Right ventricle myocardium superior (tissue), 1 donor: ENCODE results near the gene SYNE1. TPM values are rescaled to one million over a fixed set of nuclear protein-coding genes. Genes with fewer than 3 reads are reported as not detected.
"Not testable (repeated sequence)": the region's sequence is repeated elsewhere in the genome, so short reads cannot be mapped to it uniquely, and the experiment has no call there.

Source experiments
- ATAC-seq: fragments of 200-7000 bp; cut with Tn5 transposase; one replicate; pipeline ENCODE4 v1.9.1; 2020; ENCODE audit warnings: mild to moderate bottlenecking; ENCODE audit not compliant: poor library complexity
- DNase-seq: peaks from one replicate; pipeline ENCODE4 v3.0.0-alpha.2; 2020
- intact Hi-C: fragments of 100-400 bp; cut with DNase I; formaldehyde crosslinking; loops from one replicate; pipeline ENCODE4 v1.11.2; 2022
- total RNA-seq: library from RNA; stranded (reverse); fragmentation: NEBNext Ultra II Directional; extraction: Animal tissue kit (Norgen Biotek cat#: 25700); gene quantifications from one replicate; pipeline ENCODE4 v1.2.1, GENCODE V29; 2021
- donor health status: DM: no; HTN: yes; CAD: no; lungs with severe emphysema.

SYNE1 gene
- total RNA-seq, 1 donor from 2014 or later: 80.1 TPM

DNA sequence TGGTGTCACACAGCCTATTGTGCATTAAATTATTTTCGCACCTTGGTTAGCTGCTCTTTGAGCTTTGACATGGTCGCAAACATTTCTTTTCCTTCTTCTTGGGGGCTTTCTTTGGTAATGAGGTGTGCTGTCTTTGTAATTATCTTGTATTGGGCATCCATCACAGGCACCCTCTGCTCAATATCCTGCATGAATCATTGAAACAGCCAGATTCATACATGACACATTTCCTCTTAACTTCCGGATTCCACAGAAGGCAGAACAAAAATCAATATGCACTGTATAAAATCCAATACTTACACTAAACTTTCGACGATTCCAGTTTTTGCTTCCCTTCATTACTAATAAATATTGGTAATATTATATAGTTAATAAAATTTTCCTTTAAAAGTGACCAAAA lies 175.6 kb downstream of the SYNE1 start:
- no peak for DNase-seq
- intact Hi-C loops: no loop called here
- no peak for ATAC-seq

DNA sequence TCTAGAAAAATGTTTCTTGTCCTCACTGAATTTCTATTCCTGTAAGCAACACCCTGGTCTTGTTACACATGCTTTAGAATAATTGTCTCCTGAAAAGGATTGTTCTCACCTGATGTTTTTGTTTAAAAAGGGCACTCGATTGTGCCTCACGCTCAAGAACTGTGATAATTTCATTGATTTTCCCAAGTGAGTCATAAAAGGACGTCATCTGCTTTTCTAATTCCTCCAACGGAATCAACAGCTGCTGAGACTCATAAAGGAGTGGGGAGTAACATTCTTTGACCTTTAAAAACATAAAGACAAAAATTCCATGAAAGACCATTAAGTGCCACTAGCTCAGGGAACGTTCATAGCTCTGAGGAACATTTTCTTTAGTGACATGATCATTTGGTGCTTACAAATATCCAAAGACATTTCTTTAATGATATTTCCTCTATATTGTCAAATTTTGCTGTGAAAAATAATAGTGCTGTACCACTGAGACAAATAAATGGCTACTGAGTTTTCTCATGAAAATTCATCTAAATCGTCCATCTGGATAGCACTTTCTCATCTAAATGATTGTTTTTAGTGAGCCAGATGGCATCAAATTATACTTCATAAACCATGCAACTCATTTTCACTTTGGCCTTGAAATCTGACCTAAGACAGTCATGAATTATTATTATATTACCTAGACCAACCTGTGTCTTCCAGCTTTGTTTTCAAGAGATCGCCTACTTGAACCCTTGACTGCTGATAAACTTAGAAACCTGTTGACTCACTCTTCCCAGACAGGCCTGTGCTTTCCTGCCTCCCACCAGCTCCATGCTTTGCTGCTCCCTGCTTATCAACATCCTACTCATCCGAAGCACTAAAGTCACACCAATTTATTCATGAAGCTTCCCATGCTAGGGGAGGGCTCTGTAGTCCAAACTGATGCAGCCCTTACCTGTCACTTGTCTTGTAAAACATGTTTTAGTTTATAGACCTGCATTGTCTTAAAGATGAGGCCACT lies 178.2 kb downstream of the SYNE1 start:
- intact Hi-C loops: no loop called here
- DNase-seq (no peak), ATAC-seq (no peak)

DNA sequence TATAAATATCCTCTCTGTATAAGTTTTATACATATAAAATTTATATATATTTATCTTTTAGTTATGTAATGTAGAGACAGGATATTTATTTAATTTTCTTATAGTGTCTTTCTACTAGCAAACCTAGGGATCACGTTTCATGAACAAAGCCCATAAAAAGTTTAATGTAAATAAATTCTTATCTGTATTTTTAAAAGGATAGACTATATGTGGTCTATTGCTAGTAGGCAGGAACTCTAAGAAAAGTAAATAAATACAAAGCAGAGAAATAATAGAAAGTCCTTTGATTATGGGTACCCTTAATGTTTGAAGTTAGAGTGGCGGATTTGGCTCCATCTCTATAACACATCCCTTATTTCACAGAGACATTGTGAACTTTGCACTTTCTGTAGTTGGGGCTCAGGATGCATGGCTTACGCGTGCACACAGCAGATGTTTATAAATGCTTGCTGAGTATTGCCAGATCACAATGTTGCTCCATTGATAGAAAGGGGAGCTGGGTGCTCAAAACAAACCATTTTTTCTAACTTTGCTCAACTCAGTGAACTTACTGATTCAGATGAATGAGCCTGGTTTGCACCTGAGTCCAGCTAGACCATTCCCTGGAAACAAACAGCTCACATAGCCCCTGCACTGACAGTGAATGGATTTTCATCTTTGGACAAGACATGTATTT lies 179.1 kb downstream of the SYNE1 start:
- intact Hi-C loops: no loop called here
- DNase-seq (no peak), ATAC-seq (no peak)

DNA sequence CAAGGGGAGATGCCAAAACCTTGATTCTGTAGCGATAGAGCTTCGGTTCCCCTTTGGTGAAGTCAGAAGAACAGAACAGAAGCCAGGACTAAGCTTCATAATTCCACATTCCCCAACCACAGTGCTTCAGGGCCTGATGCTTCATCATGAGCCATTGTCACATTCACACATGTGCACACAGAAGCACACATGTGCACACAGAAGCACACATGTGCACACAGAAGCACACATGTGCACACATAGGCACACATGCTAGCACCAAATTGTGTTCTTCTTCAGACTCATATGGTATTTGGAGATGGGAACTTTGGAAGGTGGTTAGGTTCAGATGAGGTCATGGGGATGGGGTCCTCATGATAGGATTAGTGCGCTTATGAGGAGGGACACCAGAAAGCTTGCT lies 183.2 kb downstream of the SYNE1 start:
- DNase-seq (no peak), ATAC-seq (no peak)
- intact Hi-C loops: no loop called here

DNA sequence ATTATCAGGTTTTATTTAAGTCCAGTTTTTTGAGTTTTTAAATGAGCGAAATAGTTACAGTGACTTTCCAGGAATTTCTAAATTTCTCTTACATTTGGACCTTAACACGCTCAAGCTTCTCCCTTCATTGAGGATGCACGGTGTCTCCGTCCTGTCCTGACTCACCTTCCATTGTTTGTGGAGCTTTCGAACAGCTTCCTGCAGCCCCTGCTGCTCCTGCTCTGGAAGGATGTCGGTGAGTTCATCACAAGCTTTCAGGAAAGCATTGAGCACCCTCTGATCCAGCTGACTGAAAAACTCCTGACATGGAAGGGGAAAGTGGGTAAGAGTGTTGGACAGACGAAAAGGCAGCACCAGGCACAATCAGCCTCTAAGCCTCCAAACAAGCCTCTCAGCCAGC lies 183.7 kb downstream of the SYNE1 start:
- intact Hi-C loops: no loop called here
- ATAC-seq (no peak), DNase-seq (no peak)

DNA sequence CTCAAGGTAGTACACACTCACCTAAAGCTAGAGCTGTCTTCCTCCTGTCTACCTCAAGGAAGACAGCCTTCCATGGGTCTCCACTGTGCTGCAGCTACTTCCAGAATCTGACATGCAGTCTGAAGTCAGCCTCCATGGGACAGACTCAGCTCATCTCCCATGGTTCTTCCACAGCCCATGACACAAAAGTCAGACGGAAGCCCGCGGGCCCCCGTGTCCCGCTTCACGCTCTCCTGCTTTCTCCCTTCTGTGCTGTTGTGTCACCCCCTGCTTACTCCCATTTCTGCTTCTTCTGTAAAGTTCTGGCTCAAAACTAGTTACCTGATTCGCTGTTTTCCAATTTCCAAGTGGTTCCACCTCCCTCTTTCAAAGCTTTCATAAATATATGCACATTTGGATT lies 184.5 kb downstream of the SYNE1 start:
- no peak for ATAC-seq
- no peak for DNase-seq
- intact Hi-C loops: no loop called here

DNA sequence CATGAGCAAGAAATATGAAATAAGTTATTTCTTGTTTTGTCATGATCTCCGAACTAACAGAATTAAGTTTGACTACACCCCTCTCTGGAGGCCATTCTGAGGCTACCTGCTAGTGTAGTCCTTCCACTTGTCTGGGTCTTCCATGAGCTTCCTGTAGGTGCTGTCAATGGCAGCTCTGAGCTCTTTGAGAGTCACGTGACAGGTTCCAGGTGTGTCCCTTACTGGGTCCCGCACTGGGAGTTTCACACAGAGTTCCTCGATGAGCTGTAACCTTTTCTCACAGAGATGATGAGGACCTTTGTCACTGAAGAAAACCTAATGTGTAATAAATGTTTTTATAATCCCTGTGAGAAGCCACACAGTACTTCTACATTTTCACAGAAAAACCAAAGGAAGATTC lies 186.6 kb downstream of the SYNE1 start:
- ATAC-seq (no peak), DNase-seq (no peak)
- intact Hi-C loops: no loop called here

DNA sequence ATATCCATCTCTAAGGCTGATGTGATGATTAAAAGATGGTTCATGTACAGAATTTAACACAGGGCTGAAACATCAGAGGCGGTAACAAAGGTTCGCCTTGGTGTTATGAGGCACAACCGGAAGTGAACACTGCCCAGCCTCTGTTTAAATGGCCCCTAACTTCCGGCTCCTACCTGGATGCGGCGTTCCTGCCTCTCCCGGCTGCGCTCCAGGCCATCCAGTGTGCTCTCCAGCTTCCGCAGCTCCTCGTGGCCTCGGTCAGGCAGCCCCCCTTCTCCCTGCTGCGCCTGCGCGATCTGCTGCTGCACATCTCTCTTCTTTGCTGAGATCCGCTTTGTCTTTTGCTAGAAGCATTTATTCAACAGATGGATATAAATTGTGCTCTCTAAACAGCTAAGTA lies 195.3 kb downstream of the SYNE1 start:
- no peak for ATAC-seq
- intact Hi-C loops: no loop called here
- no peak for DNase-seq

DNA sequence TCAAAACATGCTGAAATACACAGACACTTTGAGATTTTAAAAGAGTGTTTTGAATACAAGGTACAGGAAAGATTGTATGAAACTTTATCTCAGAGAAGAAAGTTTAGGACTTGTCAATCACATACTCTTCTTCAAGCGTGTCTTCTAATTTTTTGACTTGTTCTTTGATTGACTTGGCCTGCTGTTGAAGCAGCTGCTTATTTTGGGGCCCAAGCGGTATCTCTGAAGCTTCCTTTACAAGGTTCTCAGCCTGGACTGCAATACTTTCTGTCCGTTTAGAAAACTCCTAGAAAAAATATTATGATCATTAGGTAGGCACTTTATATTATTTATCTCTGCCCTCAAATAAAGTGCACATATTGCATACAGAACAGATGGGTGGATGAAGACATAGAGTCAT lies 201.3 kb downstream of the SYNE1 start:
- ATAC-seq (no peak), DNase-seq (no peak)
- intact Hi-C loops: no loop called here

DNA sequence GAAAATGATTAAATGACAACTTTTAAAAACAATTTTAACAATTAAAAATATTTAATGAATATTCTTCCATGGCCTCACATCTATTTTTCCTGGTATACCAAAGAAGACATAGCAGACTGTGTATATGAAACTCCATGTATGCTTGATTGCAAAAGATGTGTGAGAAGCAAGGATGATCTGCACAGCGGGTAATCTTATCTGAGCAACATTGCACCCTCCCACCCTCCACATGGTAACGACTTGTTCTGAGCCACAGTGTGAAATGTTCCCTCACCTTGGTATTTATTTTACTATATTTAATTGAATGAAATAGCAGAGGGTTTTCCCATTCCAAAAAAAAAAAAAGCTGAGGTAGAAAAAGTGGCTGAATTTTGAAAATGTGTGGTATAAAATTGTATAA lies 204.4 kb downstream of the SYNE1 start:
- no peak for ATAC-seq
- no peak for DNase-seq
- intact Hi-C loops: no loop called here

DNA sequence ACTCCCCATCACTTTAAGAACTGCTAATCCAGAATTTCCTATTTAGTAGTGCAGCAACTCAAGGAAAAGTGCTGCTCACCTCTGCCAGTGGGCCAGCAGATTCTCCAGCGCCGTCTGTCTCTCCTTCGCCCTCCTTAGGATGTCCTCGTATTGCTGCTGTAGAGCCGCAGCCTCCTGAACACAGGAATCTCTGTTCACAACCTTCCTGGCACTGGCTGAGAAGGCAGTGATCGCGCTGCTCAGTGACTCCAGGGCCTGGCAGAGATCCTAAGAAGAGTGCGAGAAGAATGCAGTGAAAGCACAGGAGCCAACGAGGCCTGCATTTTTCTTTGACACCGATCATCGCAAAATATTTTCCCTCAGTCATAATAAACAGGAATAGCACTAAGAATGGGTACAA lies 209.0 kb downstream of the SYNE1 start:
- DNase-seq: no peak
- ATAC-seq: no peak
- intact Hi-C loops: no loop called here

DNA sequence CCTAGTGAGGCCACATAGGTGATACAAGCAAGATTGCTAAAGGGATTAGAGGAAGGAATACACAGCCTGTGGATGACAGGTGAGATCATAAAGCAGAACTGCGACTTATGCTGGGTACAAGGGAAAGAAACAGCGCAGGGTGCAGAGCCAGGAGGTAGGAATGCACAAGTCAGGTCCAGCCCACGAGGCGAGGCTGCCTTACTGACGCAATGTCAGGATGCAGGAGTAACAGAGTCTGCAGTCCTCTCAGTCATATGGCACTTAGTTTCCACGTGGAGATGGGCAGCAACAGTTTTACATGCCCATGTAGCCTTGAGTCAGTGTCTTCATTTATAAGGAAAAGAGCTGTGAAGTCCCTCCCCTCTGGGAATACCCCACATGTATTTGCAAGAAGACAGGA lies 210.9 kb downstream of the SYNE1 start:
- DNase-seq (no peak), ATAC-seq (no peak)
- intact Hi-C loops: no loop called here

DNA sequence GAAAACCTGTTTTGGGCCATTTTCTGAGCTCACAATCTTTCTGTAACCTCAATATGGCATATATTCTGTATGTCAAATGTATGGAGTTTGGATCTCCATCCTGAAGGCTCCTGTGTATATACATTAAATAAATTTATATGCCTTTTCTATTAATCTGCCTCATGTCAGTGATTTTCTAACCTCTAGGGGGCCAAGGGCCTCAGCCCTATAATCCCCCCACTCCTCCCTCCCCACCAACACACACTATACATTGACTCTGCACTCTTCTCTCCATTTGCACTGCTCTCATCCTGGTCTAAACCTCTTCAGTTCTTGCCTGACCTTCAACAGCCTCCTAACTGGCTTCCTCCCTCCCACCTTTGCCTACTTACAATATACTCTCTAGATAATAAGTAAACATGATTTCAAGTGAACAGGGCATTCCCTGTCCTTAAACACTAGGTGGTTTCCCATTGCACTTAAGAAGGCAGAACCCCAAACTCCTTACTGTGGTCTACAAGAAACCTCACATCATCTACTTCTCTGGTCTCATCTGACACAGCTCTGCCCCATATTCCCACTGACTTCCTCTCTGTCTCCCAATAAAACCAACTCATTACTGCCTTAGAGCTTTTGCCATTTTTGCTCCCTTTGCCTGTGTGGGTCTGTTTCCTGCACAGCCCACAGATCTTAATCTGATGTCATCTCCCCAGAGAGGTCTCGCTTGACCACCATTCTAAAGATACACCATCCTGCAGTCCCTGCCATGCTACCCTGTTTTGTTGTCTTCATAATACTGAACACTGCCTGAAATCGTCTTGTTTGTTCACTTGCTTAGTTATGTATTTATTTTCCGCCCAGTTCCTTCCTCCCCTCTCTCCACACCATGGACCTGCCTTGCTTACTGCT lies 213.7 kb downstream of the SYNE1 start:
- ATAC-seq (no peak), DNase-seq (no peak)
- intact Hi-C loops: no loop called here

DNA sequence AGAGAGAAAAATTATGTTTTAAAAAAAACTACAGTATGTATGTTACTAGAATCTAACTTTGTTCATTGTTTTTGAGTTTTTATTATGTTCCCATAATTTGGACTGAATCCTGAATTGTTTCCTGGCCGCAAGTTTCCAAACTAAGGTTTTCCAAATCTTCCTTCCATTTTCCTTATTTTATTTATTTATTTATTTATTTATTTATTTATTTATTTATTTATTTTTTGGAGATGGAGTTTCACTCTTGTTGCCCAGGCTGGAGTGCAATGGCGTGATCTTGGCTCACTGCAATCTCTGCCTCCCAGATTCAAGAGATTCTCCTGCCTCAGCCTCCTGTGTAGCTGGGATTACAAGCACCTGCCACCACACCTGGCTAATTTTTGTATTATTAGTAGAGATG lies 215.7 kb downstream of the SYNE1 start:
- DNase-seq, intact Hi-C loops, ATAC-seq: not testable (repeated sequence)

DNA sequence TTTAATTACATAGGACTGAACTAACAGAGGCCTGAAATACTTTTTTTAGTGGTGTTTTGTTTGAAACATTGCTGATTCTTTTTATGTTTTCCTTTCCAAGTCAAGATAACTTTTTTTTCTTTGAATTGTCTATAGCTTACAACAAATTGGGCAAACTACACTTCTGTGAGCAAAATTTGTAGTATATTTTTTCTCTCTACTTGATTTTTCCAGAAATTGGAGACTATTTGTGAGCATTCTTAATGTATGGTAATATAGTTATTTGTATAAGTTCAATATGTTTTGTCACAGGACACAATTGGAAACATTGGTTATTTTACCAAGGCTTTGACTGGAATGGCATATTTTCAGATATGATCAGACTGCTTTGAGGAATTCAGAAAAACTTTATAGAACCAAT lies 216.5 kb downstream of the SYNE1 start:
- ATAC-seq (no peak), DNase-seq (no peak)
- intact Hi-C loops: no loop called here

DNA sequence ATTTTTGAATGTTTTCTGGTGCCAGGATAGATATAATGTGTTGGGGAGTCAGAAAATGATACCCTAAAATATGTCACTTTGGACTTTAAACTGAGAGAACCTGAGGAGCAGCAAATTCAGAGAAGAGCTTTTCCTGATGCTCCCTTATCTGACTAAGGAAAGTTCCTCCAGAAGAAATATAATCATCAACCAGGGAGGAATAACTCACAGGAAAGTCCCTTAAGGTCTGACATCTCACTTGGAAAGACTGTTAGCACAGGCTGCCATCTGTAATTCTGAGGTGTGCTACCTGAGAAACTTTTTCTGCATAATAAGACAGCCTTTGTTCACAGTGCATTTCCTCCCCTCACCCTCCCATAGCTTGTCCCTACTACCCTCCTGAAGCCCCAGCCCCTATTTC lies 218.6 kb downstream of the SYNE1 start:
- DNase-seq: no peak
- no peak for ATAC-seq
- intact Hi-C loops: no loop called here

DNA sequence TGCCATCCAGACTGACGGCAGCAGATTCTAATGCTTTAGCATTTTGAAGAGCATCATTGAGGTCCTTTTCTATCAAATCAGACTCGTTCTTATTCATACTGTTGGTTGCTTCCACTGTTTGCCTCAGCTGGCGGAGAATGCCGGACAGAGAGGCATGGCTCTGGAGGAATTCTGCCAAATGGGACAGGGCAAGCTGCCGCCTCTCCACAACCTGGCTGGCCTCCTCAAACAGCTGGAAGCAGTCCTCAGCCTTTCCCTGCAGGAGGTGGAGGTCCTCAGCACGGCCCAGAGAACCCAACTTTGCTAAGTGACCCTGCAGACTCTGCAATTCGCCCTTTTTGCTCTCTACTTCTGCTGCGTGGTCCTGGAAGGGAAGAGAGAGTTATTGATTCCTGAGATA lies 220.5 kb downstream of the SYNE1 start:
- ATAC-seq: no peak
- intact Hi-C loops: no loop called here
- DNase-seq: no peak

DNA sequence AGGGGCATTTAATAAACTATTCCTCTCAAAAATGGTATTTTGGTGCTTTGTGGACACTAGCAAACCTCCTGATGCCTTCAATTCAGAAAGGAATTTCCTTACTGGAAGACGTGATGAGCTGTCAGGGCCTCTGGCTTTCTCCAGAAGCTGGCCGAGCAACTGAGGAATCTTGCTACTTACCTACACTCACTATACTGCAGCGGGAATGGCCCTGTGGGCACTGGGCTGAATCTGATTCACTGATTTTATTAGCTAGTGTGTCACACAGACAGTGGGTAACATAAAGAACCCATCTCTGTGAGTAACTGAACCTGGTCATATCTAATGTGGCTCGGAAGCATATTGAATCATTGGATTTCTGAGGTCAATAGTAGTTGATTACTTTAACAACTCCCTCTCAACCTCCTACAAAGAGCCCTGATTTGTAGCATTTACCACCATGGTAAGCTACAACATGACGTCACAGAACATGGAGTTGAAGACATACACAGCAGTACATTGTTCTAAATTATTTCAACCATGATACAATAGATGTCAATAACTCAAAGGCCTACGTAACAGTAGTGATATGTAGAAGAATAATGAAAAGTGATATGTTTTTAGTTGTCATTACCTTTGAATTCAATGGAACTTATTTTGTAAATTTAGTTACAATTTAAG lies 232.1 kb downstream of the SYNE1 start:
- intact Hi-C loops: no loop called here
- ATAC-seq: no peak
- no peak for DNase-seq
